H1 (cell line): ENCODE data around the gene TBC1D4. TPM values are rescaled to one million over a fixed set of nuclear protein-coding genes. Genes with fewer than 3 reads are reported as not detected.

Source experiments
- CTCF ChIA-PET: fragments of 300-600 bp; sonication (Branson Sonifier 250); formaldehyde crosslinking; loops from one replicate; lab custom pipeline; 2021; ENCODE audit not compliant: partially characterized antibody; lab: Charles Lee
- POLR2A ChIA-PET: fragments of 300-600 bp; sonication (Branson Sonifier 250); formaldehyde crosslinking; loops from one replicate; lab custom pipeline; 2021; ENCODE audit warnings: inconsistent platforms; ENCODE audit not compliant: partially characterized antibody; lab: Charles Lee
- DNase-seq, 2 experiments: peaks; one replicate each; pipeline versions ENCODE4 v3.0.0 to v3.0.0-alpha.2; 2010 to 2022; ENCODE audit warnings: low spot score in 2 of 2, low read depth in 1 of 2, mixed read lengths in 1 of 2
- FAIRE-seq: peaks from 2 replicates; lab custom pipeline; 2011; peaks lifted over from hg19 to GRCh38; lab: Jason Lieb, UNC
- H2AFZ ChIP-seq: 2 replicates; pipeline ENCODE4 v1.8.1; 2012; ENCODE audit warnings: low read length, inconsistent platforms
- H2AK5ac ChIP-seq: 2 replicates; pipeline ENCODE4 v1.6.1; 2013; ENCODE audit warnings: low read depth, low read length
- H2BK120ac ChIP-seq: replicated peaks from 2 replicates; pipeline ENCODE3; 2013; ENCODE audit warnings: low read depth, low read length, inconsistent platforms
- H2BK12ac ChIP-seq: 2 replicates; pipeline ENCODE4 v1.6.1; 2013; ENCODE audit warnings: low read depth, low read length
- H2BK15ac ChIP-seq: 2 replicates; pipeline ENCODE4 v1.6.1; 2013; ENCODE audit warnings: low read length
- H2BK20ac ChIP-seq: 2 replicates; pipeline ENCODE4 v1.6.1; 2013; ENCODE audit warnings: low read length
- H2BK5ac ChIP-seq: 2 replicates; pipeline ENCODE4 v1.6.1; 2013; ENCODE audit warnings: low read depth, low read length
- H3K14ac ChIP-seq: 2 replicates; pipeline ENCODE4 v1.6.1; 2013; ENCODE audit warnings: inconsistent platforms; ENCODE audit not compliant: insufficient read length
- H3K18ac ChIP-seq: 2 replicates; pipeline ENCODE4 v1.6.1; 2013; ENCODE audit warnings: low read length; ENCODE audit errors: extremely low read depth
- H3K23ac ChIP-seq: 2 replicates; pipeline ENCODE4 v1.6.1; 2013; ENCODE audit warnings: inconsistent platforms; ENCODE audit not compliant: insufficient read length
- H3K23me2 ChIP-seq: 2 replicates; pipeline ENCODE4 v1.6.1; 2013; ENCODE audit warnings: low read depth, low read length
- H3K27ac ChIP-seq: 2 replicates; pipeline ENCODE4 v1.6.1; 2011; ENCODE audit warnings: low read depth, low read length, inconsistent platforms
- H3K27me3 ChIP-seq, 4 experiments: replicated peaks in 1 of 4; 1 replicate in 1 of 4; 2 replicates in 3 of 4; pipeline versions ENCODE4 v1.6.1 to v1.8.1; 2011 to 2013; ENCODE audit warnings: low read length in 3 of 4, mild to moderate bottlenecking in 3 of 4, inconsistent platforms in 2 of 4, mixed read lengths in 2 of 4, moderate library complexity in 1 of 4; ENCODE audit not compliant: control insufficient read depth in 3 of 4, insufficient read depth in 3 of 4; ENCODE audit errors: extremely low read depth in 1 of 4
- H3K36me3 ChIP-seq, 4 experiments: 2 replicates each; pipeline versions ENCODE4 v1.6.1 to v1.8.1; 2011 to 2013; ENCODE audit warnings: mild to moderate bottlenecking in 4 of 4, low read length in 3 of 4, moderate library complexity in 2 of 4, control low read depth in 1 of 4, inconsistent platforms in 1 of 4; ENCODE audit not compliant: insufficient read depth in 4 of 4, control insufficient read depth in 2 of 4
- H3K4ac ChIP-seq: replicated peaks from 2 replicates; pipeline ENCODE3; 2013; ENCODE audit warnings: low read length, low read depth, mixed read lengths, inconsistent platforms; ENCODE audit not compliant: insufficient read length
- H3K4me1 ChIP-seq, 4 experiments: replicated peaks in 1 of 4; 1 replicate in 1 of 4; 2 replicates in 3 of 4; pipeline versions ENCODE4 v1.6.1 to v1.8.1; 2011 to 2013; ENCODE audit warnings: low read length in 3 of 4, inconsistent platforms in 2 of 4, mixed read lengths in 1 of 4; ENCODE audit not compliant: insufficient read depth in 4 of 4, control insufficient read depth in 3 of 4
- H3K4me2 ChIP-seq, 2 experiments: 2 replicates each; pipeline versions ENCODE4 v1.6.1 to v1.8.1; 2011 to 2013; ENCODE audit warnings: low read depth in 2 of 2, low read length in 2 of 2, control low read depth in 1 of 2, inconsistent platforms in 1 of 2, mild to moderate bottlenecking in 1 of 2; ENCODE audit not compliant: insufficient read depth in 1 of 2
- H3K4me3 ChIP-seq, 4 experiments: fragments of 200-600, 300-600 bp in 1 of 4; sonication (generic), shearing (Covaris generic), sonication (Bioruptor Twin) in 1 of 4; 2 replicates each; pipeline versions ENCODE4 v1.5.1 to v1.8.1; 2011 to 2016; ENCODE audit warnings: low read length in 4 of 4, low read depth in 3 of 4, control low read depth in 2 of 4, inconsistent platforms in 2 of 4, mild to moderate bottlenecking in 2 of 4, mixed read lengths in 1 of 4, moderate library complexity in 1 of 4; ENCODE audit not compliant: insufficient read depth in 2 of 4; ENCODE audit errors: extremely low read depth in 1 of 4
- H3K56ac ChIP-seq: replicated peaks from 2 replicates; pipeline ENCODE3; 2013; ENCODE audit warnings: low read depth, mild to moderate bottlenecking, mixed read lengths, low read length, inconsistent platforms; ENCODE audit not compliant: insufficient read length
- H3K79me1 ChIP-seq: 2 replicates; pipeline ENCODE4 v1.6.1; 2013; ENCODE audit warnings: low read depth, low read length, control low read depth
- H3K79me2 ChIP-seq, 2 experiments: 2 replicates each; pipeline versions ENCODE4 v1.6.1 to v1.8.1; 2012 to 2013; ENCODE audit warnings: low read length in 2 of 2, mild to moderate bottlenecking in 2 of 2, inconsistent platforms in 1 of 2; ENCODE audit not compliant: insufficient read depth in 2 of 2, control insufficient read depth in 1 of 2
- H3K9ac ChIP-seq, 4 experiments: replicated peaks in 1 of 4; 1 replicate in 1 of 4; 2 replicates in 3 of 4; pipeline versions ENCODE4 v1.6.1 to v1.8.1; 2011 to 2013; ENCODE audit warnings: low read depth in 3 of 4, low read length in 3 of 4, control low read depth in 2 of 4, mild to moderate bottlenecking in 2 of 4, moderate library complexity in 2 of 4, inconsistent platforms in 1 of 4; ENCODE audit errors: extremely low read depth in 1 of 4
- H3K9me3 ChIP-seq, 2 experiments: 2 replicates each; pipeline versions ENCODE4 v1.6.1 to v1.8.1; 2012 to 2013; ENCODE audit warnings: mild to moderate bottlenecking in 2 of 2, moderate library complexity in 2 of 2, control low read depth in 1 of 2, inconsistent platforms in 1 of 2, low read depth in 1 of 2, low read length in 1 of 2, mixed read lengths in 1 of 2; ENCODE audit not compliant: insufficient read depth in 2 of 2
- H4K20me1 ChIP-seq, 2 experiments: replicated peaks in 1 of 2; 2 replicates each; pipeline versions ENCODE3 to v1.8.1; 2011 to 2013; ENCODE audit warnings: inconsistent platforms in 2 of 2, low read length in 2 of 2, mild to moderate bottlenecking in 1 of 2; ENCODE audit not compliant: insufficient read depth in 2 of 2, control insufficient read depth in 1 of 2
- H4K5ac ChIP-seq: 2 replicates; pipeline ENCODE4 v1.6.1; 2013; ENCODE audit warnings: low read length, low read depth, mixed read lengths, inconsistent platforms; ENCODE audit not compliant: insufficient read length
- H4K8ac ChIP-seq: 2 replicates; pipeline ENCODE4 v1.8.0; 2013; ENCODE audit warnings: mild to moderate bottlenecking, moderate library complexity, low read length, inconsistent platforms; ENCODE audit not compliant: insufficient read depth; ENCODE audit errors: extremely low read depth
- H4K91ac ChIP-seq: replicated peaks from 2 replicates; pipeline ENCODE3; 2013; ENCODE audit warnings: low read length, mixed read lengths, inconsistent platforms; ENCODE audit not compliant: insufficient read length
- NANOG ChIP-seq: IDR thresholded peaks from 2 replicates; pipeline ENCODE4 v1.6.1; 2011; ENCODE audit warnings: low read length, low read depth, mild to moderate bottlenecking, inconsistent platforms; ENCODE audit not compliant: insufficient read depth, poor library complexity, severe bottlenecking
- WGBS, 2 experiments: shearing (Covaris generic) in 1 of 2; methylation state at CpG; one replicate each; pipeline versions ENCODE4 v1.1.6 to v1.1.7; 2013 to 2015; ENCODE audit warnings: low lambda C conversion rate in 2 of 2, mixed read lengths in 2 of 2, inconsistent platforms in 1 of 2, low coverage in 1 of 2, missing lambda C conversion rate in 1 of 2; ENCODE audit not compliant: insufficient replicate concordance in 2 of 2, insufficient coverage in 1 of 2, insufficient read length in 1 of 2; ENCODE audit errors: extremely low coverage in 1 of 2, missing lambda C conversion rate in 1 of 2; 5-methylcytosine and 5-hydroxymethylcytosine counted together
- polyA plus RNA-seq, 7 experiments: library from polyadenylated mRNA; depleted of rRNA in 3 of 7; stranded (reverse) in 5 of 7; unstranded in 2 of 7; fragments of >200 nt in 5 of 7; fragments of 200-250 nt in 2 of 7; gene quantifications; 1 replicate in 5 of 7; 2 replicates in 1 of 7; 4 replicates in 1 of 7; pipeline versions ENCODE4 v1.2.1 to v1.2.3, GENCODE V29; 2011 to 2013; ENCODE audit warnings: missing spikeins in 2 of 7, mixed read lengths in 2 of 7
- total RNA-seq: library from RNA; stranded (reverse); fragmentation: NEBNext Ultra II Directional; extraction: Animal tissue kit (Norgen Biotek cat#: 25700); gene quantifications from 2 replicates; pipeline ENCODE4 v1.2.1, GENCODE V29; 2021
- TF ChIP-seq, protein P1 (sequence below): IDR thresholded peaks from 2 replicates; pipeline ENCODE4 v1.6.1; 2011; ENCODE audit warnings: low read depth, mild to moderate bottlenecking, low read length; ENCODE audit not compliant: insufficient read depth

The TBC1D4 gene
- total and polyA plus RNA-seq, 2 of the 8 experiments (the other 6 are each of a cell fraction or from before 2014, with no cell fraction given) = 16.7 to 39.0 TPM

- H3K56ac ChIP-seq = no peak overlapping the region
- FAIRE-seq (no peak), DNase-seq (no peak)
- no peaks in the 10 kb centered on the region for H3K23me2 ChIP-seq
- H3K79me1 ChIP-seq = peaks cover 2% of the 10 kb centered on the region; the same call in 1 of the 2 replicates
- ChIA-PET POLR2A (no interaction called here), CTCF (interaction anchor here (1.4 to 1.6 kb wide), 3 partner anchors 8 to 52 kb away, joined by 3 to 6 read pairs (median 5); no protein-coding TSS in a partner anchor)
- peaks cover 2% of the 10 kb centered on the region in 2 experiments for H4K20me1 ChIP-seq
- H3K36me3 ChIP-seq = no peaks in the 10 kb centered on the region
- H2AK5ac ChIP-seq = no peak overlapping the region
- no peak overlapping the region for H3K4me3 ChIP-seq
- no peak overlapping the region for H3K27ac ChIP-seq
- no peak overlapping the region for H2BK5ac ChIP-seq
- H3K9ac ChIP-seq = no peak overlapping the region
- H3K23ac ChIP-seq = no peak overlapping the region
- H4K8ac ChIP-seq = no peak overlapping the region
- no peak overlapping the region for H2BK12ac ChIP-seq
- no peak overlapping the region for H3K4ac ChIP-seq
- H4K5ac ChIP-seq = no peak overlapping the region
- H3K27me3 ChIP-seq = no peaks in the 10 kb centered on the region
- no peak overlapping the region for H3K14ac ChIP-seq
- H2AFZ ChIP-seq = no peak overlapping the region
- H2BK120ac ChIP-seq = no peak overlapping the region
- no peak overlapping the region for H2BK15ac ChIP-seq
- H3K4me2 ChIP-seq = no peak overlapping the region
- 86% methylated on average over 7 of the region's 7 CpGs; no CpG with 5 or more reads in 1 of the 2 experiments for WGBS, 2 experiments
- H3K18ac ChIP-seq = no peak overlapping the region
- H2BK20ac ChIP-seq = no peak overlapping the region
- H3K4me1 ChIP-seq = peaks cover 0 to 7% (median 0%) of the 10 kb centered on the region in 4 experiments; a peak in 2 of 7 replicates
- no peak overlapping the region for H4K91ac ChIP-seq
- no peaks in the 10 kb centered on the region for H3K9me3 ChIP-seq
- peaks cover 0 to 29% of the 10 kb centered on the region in 2 experiments; a peak in 2 of 4 replicates for H3K79me2 ChIP-seq
- TF ChIP-seq NANOG = no peak
- TF ChIP-seq, protein P1, sequence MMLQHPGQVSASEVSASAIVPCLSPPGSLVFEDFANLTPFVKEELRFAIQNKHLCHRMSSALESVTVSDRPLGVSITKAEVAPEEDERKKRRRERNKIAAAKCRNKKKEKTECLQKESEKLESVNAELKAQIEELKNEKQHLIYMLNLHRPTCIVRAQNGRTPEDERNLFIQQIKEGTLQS = no peak
Observed at GRCh38 chr13:75410207-75410606, 71.8 kb downstream of the TBC1D4 start.
